GM10248 (cell line): Measurements from ENCODE around the gene RAPH1.
"Not testable (repeated sequence)": the region's sequence is repeated elsewhere in the genome, so short reads cannot be mapped to it uniquely, and the experiment has no call there.

Experiments used
- CTCF ChIA-PET: fragments of 300-600 bp; sonication (Branson Sonifier 250); formaldehyde crosslinking; extraction: SDS; loops from one replicate; lab custom pipeline; 2021; ENCODE audit warnings: antibody characterized with exemption; lab: Yijun Ruan, JAX
- POLR2A ChIA-PET: fragments of 350-650 bp; sonication (Branson Sonifier 250); formaldehyde crosslinking; extraction: SDS; loops from one replicate; lab custom pipeline; 2020; ENCODE audit warnings: antibody characterized with exemption; lab: Yijun Ruan, JAX
- DNase-seq: peaks from one replicate; pipeline ENCODE4 v3.0.0; 2012; ENCODE audit errors: extremely low spot score
- TF ChIP-seq, protein P1 (sequence below): IDR thresholded peaks from 2 replicates; pipeline ENCODE4 v1.5.1; 2012; ENCODE audit warnings: mild to moderate bottlenecking, low read depth; ENCODE audit errors: extremely low read depth, missing control alignments, control extremely low read depth

Gene RAPH1

DNA sequence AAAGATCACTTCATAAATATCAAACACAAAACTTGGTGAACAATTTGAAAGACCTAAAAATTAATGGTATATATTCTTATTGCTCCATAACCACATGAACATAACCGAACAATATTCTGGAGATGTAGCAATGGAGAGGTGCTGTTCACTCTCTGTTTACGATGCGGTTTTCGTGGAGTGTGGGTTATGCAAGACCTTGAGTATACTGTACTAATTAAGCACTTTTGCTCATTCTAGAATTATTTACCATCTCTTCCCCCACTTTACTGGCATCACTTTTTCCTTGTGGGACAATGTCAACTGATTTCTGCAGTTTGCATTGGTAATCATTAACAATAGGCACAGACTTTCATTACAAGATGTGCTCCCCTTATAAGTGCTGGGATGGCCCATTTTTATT, 97.6 kb downstream of the RAPH1 start:
- POLR2A ChIA-PET, result no interaction called here
- CTCF ChIA-PET, result interaction anchor here (0.7 to 1.4 kb wide), 3 partner anchors 10 to 155 kb away, joined by 3 to 7 read pairs (median 3); no protein-coding TSS in a partner anchor
- TF ChIP-seq, protein P1, sequence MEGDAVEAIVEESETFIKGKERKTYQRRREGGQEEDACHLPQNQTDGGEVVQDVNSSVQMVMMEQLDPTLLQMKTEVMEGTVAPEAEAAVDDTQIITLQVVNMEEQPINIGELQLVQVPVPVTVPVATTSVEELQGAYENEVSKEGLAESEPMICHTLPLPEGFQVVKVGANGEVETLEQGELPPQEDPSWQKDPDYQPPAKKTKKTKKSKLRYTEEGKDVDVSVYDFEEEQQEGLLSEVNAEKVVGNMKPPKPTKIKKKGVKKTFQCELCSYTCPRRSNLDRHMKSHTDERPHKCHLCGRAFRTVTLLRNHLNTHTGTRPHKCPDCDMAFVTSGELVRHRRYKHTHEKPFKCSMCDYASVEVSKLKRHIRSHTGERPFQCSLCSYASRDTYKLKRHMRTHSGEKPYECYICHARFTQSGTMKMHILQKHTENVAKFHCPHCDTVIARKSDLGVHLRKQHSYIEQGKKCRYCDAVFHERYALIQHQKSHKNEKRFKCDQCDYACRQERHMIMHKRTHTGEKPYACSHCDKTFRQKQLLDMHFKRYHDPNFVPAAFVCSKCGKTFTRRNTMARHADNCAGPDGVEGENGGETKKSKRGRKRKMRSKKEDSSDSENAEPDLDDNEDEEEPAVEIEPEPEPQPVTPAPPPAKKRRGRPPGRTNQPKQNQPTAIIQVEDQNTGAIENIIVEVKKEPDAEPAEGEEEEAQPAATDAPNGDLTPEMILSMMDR, result no peak
- DNase-seq, result no peak

DNA sequence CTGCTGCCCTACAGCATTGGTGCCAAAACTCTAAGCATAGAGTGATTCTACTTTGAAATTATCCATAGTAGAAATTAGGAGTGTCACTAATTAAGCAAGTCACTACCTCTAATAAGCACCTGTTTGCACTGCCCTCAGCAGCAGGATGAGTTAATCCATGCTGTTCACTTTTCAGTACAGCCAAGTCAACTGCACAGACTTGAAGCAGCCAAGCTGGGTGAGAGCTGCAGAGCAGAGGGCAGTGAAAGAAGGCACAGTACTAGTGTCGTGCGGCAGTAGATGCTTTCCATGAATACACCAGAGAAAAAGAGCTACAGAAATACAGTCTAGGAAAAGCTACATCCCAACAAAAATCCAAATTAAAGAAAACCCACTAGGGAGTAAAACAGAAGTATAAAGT, 98.6 kb downstream of the RAPH1 start:
- no peak for DNase-seq
- ChIA-PET CTCF (no interaction called here), POLR2A (interaction anchor here (0.6 kb wide), 1 partner anchor 572 kb away, joined by 3 read pairs; no protein-coding TSS in a partner anchor)
- TF ChIP-seq, protein P1, result no peak

DNA sequence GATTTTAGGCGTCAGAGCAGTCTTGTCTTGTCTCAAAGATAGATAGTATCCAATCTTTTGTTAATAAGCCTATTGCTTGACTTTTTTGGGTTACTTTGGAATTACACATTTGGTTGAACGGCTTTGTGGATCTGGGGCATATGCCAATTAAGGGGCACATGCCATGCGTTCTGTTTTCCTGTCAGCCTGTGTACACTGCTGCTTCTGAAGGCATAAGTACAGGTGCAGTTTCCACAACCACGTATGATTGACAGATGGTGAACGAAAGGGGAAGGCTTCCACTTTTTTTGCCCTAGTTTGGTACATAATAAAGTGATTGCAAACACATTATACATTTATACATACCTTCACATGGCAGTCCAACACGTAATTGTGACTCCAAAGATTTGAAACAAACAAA, 102.3 kb downstream of the RAPH1 start:
- ChIA-PET POLR2A (no interaction called here), CTCF (interaction anchor here (1.3 to 1.6 kb wide), 2 partner anchors 9 to 72 kb away, joined by 3 to 4 read pairs; no protein-coding TSS in a partner anchor)
- no peak for DNase-seq
- TF ChIP-seq, protein P1, result no peak

DNA sequence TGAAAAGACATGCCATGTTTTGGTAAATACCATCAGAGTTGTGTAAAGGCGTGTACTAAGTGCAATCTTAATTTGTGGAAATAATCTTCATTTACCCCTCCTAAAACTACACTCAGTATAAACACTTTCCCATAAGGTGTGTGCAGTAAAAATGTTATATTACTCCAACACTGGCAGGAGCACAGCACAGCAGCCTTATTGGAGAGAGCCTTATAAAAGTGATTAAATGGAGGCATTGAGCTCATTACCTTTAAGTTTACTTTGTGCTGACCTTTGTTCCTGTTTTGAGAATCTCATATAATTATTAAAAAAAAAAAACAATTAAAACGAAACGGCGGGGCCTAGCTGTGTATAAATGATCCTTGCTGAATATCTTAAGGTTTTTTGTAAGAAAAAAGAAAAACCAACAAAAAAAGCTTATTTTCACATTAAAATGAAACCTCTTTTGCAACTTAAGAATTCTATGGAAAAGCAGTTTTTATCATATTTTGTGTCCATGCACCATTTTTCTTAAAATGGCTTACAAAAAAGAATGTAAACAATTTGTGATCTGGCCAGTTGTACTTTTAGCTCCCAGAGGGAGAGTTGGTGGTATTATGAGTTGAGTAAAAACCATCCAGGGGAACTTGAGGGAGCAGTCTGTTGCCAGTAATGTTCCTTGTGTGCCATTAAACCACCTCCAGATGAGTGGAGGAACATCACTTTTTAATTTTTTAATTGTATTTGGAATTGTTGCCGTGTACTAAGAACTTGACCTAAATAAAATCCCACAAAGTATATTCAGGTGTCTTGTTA, 103.5 kb downstream of the RAPH1 start:
- TF ChIP-seq, protein P1, result no peak

DNA sequence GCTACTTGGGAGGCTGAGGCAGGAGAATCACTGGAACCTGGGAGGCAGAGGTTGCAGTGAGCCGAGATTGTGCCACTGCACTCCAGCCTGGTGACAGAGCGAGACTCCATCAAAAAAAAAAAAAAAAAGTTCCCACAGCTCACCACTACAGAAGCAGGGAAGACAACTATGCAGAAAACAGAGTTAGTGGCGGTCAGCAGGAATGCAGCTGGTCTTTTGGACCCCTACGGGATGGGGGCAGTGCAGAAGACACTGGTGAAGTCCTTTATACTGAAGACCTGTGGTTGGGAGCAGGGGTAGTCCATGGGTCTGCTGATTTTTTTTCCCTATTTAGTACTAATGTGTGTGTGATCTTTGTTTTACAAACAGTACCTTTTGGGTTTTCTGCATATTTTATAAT, 105.5 kb downstream of the RAPH1 start:
- POLR2A ChIA-PET, DNase-seq: not testable (repeated sequence)
- CTCF ChIA-PET, result interaction anchor here (1.1 kb wide), 1 partner anchor 144 kb away, joined by 3 read pairs; no protein-coding TSS in a partner anchor

More for the DNA sequence above, 103.5 kb downstream of the RAPH1 start:
- ChIA-PET POLR2A (no interaction called here), CTCF (interaction anchor here (0.9 to 1.6 kb wide), 5 partner anchors 10 to 203 kb away, joined by 3 to 4 read pairs (median 3); no protein-coding TSS in a partner anchor)
- no peak for DNase-seq

DNA sequence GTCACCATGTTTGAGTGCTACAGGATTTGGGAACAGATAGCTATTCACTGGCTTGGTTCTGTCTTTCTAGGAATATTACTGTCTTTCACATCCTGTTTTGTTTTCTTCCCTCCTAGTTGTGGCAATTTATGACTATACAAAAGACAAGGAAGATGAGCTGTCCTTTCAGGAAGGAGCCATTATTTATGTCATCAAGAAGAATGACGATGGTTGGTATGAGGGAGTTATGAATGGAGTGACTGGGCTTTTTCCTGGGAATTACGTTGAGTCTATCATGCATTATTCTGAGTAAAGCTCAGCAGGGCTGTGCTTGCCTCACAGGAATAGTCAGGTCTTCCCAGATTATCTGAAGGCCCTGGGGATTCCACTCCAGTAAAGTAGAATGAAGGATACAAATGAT, 108.0 kb downstream of the RAPH1 start:
- TF ChIP-seq, protein P1, result no peak
- CTCF ChIA-PET, result interaction anchor here (1.2 kb wide), 1 partner anchor 11 kb away, joined by 7 read pairs; no protein-coding TSS in a partner anchor
- no peak for DNase-seq
- POLR2A ChIA-PET, result no interaction called here

DNA sequence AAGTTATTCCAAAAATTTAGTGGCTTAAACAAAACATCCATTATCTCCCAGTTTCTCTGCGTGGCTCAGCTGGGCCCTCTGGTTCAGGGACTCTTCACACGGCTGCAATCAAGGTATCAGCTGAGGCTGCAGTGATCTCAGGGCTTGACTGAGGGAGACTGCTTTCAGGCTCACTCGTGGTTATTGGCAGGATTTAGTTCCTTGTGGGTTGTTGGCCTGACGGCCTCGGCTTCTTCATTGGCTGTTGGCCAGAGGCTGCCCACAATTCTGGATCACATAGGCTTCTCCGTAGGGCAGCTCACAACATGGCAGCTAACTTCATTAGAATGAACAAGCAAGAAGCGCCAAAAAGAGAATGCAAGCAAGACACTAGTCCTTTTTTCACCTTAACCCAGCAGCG, 116.8 kb downstream of the RAPH1 start:
- POLR2A ChIA-PET, result no interaction called here
- CTCF ChIA-PET, result interaction anchor here (0.7 to 0.9 kb wide), 2 partner anchors 10 to 22 kb away, joined by 3 read pairs; no protein-coding TSS in a partner anchor

More for the DNA sequence above, 116.8 kb downstream of the RAPH1 start:
- TF ChIP-seq, protein P1, result no peak
- DNase-seq, result no peak
